SU-DHL-6 (cell line): ENCODE results near the gene TMEM204.

ENCODE experiments used
- CTCF ChIP-seq: fragments of 200-600 bp; sonication (generic); IDR thresholded peaks from one replicate; pipeline ENCODE4 v1.5.1; 2017; ENCODE audit warnings: antibody characterized with exemption, mild to moderate bottlenecking, low read length, moderate library complexity; ENCODE audit not compliant: insufficient read depth, poor library complexity, severe bottlenecking
- EZH2phosphoT487 ChIP-seq: fragments of 200-600 bp; sonication (generic), shearing (Covaris generic); conservative IDR thresholded peaks from 2 replicates; pipeline ENCODE4 v1.6.1; 2018; ENCODE audit warnings: mild to moderate bottlenecking, antibody characterized with exemption, low read length, moderate library complexity, mixed read lengths

- TF ChIP-seq CTCF (no peak), EZH2phosphoT487 (no peak)
Measured at GRCh38 chr16:1527836-1528811, 5.3 kb upstream of the TMEM204 start.
